Uterus (tissue), 4 donors: ENCODE measurements around the gene SLC2A8. TPM values are rescaled to one million over a fixed set of nuclear protein-coding genes. Genes with fewer than 3 reads are reported as not detected.

Experiments
- DNase-seq, 2 donors: peaks; one replicate each; pipeline ENCODE4 v3.0.0-alpha.2; 2019 to 2020
- H3K27ac ChIP-seq, 2 donors: fragments of 200-600 bp; sonication (generic); 1 replicate in 1 of 2; 2 replicates in 1 of 2; pipeline ENCODE4 v1.5.1; 2016 to 2018
- H3K27me3 ChIP-seq, 2 donors: fragments of 200-600 bp; sonication (generic); one replicate each; pipeline ENCODE4 v1.5.1; 2018 to 2019; ENCODE audit warnings: control low read depth in 1 of 2
- H3K36me3 ChIP-seq, 2 donors: fragments of 200-600 bp; sonication (generic); one replicate each; pipeline ENCODE4 v1.5.1; 2019; ENCODE audit warnings: control low read depth in 1 of 2
- H3K4me1 ChIP-seq, 2 donors: fragments of 200-600 bp; sonication (generic); one replicate each; pipeline ENCODE4 v1.5.1; 2018 to 2019; ENCODE audit warnings: control low read depth in 1 of 2
- H3K4me3 ChIP-seq, 2 donors: fragments of 200-600 bp; sonication (generic); 1 replicate in 1 of 2; 2 replicates in 1 of 2; pipeline ENCODE4 v1.5.1; 2018 to 2019; ENCODE audit warnings: mild to moderate bottlenecking in 1 of 2
- H3K9me3 ChIP-seq, 2 donors: fragments of 200-600 bp; sonication (generic); one replicate each; pipeline ENCODE4 v1.5.1; 2019; ENCODE audit warnings: control low read depth in 1 of 2
- POLR2A ChIP-seq, 2 donors: fragments of 450-650 bp; IDR thresholded peaks; one replicate each; pipeline ENCODE4 v1.6.1; 2016; ENCODE audit warnings: antibody characterized with exemption in 2 of 2, mild to moderate bottlenecking in 1 of 2, moderate library complexity in 1 of 2
- intact Hi-C: fragments of 100-400 bp; cut with DNase I; formaldehyde crosslinking; loops from one replicate; pipeline ENCODE4 v1.15.1; 2023; ENCODE audit warnings: low total_unique reads
- total RNA-seq, 4 donors: library from RNA; depleted of rRNA in 3 of 4; stranded (reverse); fragments of >200 nt in 3 of 4; gene quantifications; one replicate each; pipeline versions ENCODE4 v1.1.0 to v1.2.4, GENCODE V29; 2014 to 2023
- TF ChIP-seq, protein P1 (sequence below), 4 experiments: fragments of 200-600 bp in 2 of 4; fragments of 450-650 bp in 2 of 4; sonication (generic) in 2 of 4; IDR thresholded peaks; one replicate each; pipeline ENCODE4 v1.5.1; 2016 to 2019; ENCODE audit warnings: antibody characterized with exemption in 4 of 4, mild to moderate bottlenecking in 2 of 4, moderate library complexity in 1 of 4
- donor health status: DM: yes; HTN: yes; CAD: no.

The SLC2A8 gene
- total RNA-seq, 4 donors from 2014 or later = 1.8 to 45.1 (median 10.5) TPM

DNA sequence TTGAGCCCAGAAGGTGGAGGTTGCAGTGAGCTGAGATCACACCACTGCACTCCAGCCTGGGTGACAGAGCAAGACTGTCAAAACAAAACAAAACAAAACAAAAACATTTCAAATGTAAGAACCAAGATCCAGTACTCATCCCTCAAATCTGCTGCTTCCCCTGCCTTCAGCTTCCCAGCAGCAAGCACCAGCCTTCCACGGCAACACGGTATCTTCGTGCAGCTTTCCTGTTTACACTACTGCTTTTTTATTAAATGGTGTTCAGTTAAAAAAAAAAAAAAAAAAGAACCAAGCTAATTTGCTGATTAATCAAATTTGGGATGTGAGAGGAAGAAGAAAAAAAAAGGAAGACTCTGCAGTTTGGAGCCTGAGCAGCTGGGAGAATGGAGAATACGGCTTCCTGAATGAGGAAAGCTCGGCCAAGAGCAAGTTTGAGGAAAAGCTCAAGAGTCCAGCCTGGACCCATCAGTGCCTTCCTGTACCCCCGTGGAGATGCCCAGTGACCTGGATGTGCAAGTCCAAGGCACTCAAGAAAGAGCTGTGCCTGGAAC, 28.0 kb upstream of the SLC2A8 start:
- H3K9me3 ChIP-seq = no peaks in the 10 kb centered on the region
- intact Hi-C loops = no loop called here
- no peaks in the 10 kb centered on the region for H3K4me1 ChIP-seq
- DNase-seq = no peak
- H3K27ac ChIP-seq = no peak overlapping the region
- no peaks in the 10 kb centered on the region for H3K36me3 ChIP-seq
- no peaks in the 10 kb centered on the region for H3K27me3 ChIP-seq
- TF ChIP-seq, protein P1, sequence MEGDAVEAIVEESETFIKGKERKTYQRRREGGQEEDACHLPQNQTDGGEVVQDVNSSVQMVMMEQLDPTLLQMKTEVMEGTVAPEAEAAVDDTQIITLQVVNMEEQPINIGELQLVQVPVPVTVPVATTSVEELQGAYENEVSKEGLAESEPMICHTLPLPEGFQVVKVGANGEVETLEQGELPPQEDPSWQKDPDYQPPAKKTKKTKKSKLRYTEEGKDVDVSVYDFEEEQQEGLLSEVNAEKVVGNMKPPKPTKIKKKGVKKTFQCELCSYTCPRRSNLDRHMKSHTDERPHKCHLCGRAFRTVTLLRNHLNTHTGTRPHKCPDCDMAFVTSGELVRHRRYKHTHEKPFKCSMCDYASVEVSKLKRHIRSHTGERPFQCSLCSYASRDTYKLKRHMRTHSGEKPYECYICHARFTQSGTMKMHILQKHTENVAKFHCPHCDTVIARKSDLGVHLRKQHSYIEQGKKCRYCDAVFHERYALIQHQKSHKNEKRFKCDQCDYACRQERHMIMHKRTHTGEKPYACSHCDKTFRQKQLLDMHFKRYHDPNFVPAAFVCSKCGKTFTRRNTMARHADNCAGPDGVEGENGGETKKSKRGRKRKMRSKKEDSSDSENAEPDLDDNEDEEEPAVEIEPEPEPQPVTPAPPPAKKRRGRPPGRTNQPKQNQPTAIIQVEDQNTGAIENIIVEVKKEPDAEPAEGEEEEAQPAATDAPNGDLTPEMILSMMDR (IDR thresholded peaks at IDR 0.05) = no peak
- TF ChIP-seq POLR2A (IDR thresholded peaks at IDR 0.05) = no peak
- H3K4me3 ChIP-seq = no peak overlapping the region

DNA sequence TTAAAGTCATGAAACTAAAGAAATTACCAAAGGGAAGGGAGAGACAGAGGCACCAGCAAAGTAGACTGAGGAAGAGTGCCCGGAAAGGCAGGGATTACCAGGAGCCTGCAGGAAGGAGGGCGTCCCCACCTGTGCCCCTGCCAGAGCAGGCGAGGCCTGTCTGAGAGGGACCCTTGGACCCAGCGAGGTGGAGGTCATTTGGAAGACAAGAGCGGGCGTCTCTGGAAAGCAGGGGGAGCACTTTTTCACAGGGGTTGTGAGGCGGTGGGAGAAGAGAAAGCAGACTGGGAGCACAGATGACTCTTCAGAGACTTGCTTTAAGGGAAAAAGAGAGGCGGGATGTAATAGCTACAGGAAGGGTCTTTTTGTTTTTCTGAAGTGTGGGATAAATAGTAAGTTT, 27.5 kb upstream of the SLC2A8 start:
- H3K27ac ChIP-seq = no peak overlapping the region
- H3K4me1 ChIP-seq = no peaks in the 10 kb centered on the region
- no peaks in the 10 kb centered on the region for H3K27me3 ChIP-seq
- intact Hi-C loops = no loop called here
- H3K36me3 ChIP-seq = no peaks in the 10 kb centered on the region
- TF ChIP-seq, protein P1 (IDR thresholded peaks at IDR 0.05) = no peak
- no peak for TF ChIP-seq POLR2A (IDR thresholded peaks at IDR 0.05)
- no peak for DNase-seq
- H3K9me3 ChIP-seq = no peaks in the 10 kb centered on the region
- H3K4me3 ChIP-seq = no peak overlapping the region

DNA sequence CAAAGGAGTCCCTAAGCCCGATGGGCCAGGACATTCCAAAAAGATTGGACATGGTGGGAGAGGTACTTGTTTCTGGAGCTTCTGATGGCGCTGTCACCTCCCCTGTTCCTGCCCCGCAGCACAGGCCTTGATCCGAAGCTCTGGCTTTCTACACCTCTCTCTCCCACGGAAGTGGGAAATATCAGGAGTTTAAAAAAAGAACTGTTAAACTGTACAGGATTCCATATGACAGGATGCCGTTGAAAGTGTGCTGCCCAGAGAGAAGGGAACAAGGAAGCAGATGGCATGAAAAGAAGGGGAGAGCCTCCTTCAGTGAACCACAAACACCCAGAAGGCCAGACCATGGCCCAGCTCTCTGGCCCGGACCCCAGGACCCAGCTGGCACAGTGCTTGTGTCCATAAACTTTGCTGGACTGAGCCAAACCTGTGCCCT, 26.8 kb upstream of the SLC2A8 start:
- H3K27me3 ChIP-seq = no peaks in the 10 kb centered on the region
- H3K27ac ChIP-seq = no peak overlapping the region
- H3K36me3 ChIP-seq = no peaks in the 10 kb centered on the region
- no peaks in the 10 kb centered on the region for H3K9me3 ChIP-seq
- H3K4me3 ChIP-seq = no peak overlapping the region
- H3K4me1 ChIP-seq = no peaks in the 10 kb centered on the region
- TF ChIP-seq, protein P1 (IDR thresholded peaks at IDR 0.05) = no peak
- no peak for TF ChIP-seq POLR2A (IDR thresholded peaks at IDR 0.05)
- no peak for DNase-seq
- intact Hi-C loops = no loop called here

DNA sequence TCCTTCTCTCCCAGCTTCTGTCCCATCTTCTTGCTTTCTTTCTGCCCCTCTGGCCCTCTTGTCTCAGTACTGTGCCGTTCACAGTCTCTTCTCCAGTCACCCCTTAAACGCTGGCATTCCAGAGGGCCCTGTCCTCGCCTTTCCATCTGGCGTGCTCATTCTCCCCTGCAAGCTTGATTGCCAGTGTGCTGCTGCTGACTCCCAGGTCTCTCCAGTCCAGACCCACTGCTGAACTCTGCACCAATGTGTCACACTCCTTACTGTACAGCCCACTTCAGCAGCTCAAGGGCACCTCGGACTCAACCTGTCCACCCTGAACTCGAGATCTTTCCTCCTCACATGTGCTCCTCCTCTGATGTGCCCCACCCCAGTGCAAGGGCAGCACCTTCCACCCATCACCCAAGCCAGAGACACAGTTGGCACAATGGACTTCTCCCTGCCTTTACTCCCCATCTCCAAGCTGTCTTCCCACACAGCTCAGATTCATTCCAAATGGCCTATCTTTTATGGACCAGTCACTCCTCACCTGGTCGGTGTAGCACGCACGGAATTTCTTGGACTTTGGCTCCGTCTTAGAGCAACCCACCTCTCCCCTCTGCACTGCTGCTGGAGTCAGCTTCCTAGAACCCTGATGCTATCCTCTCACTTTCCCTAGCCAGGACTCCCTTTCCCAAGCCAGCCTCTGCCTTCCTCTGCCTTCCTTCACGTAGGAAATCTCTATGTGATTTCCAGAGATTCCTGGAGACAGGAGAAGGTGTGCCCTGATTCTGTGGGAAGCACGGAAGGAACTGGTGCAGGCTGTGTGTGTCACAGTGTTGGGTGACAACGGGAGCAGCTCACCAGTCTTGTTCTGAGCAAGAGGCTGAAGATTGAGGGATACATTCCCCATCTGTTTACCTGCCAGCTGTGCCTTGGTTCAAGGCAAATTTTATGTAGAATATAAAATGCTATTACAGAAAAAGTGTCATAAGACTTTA, 26.0 kb upstream of the SLC2A8 start:
- DNase-seq = no peak
- Histone ChIP-seq H3K27ac (no peak overlapping the region), H3K4me1 (no peaks in the 10 kb centered on the region), H3K27me3 (no peaks in the 10 kb centered on the region), H3K9me3 (no peaks in the 10 kb centered on the region), H3K36me3 (no peaks in the 10 kb centered on the region), H3K4me3 (no peak overlapping the region)
- no peak for TF ChIP-seq POLR2A (IDR thresholded peaks at IDR 0.05)
- TF ChIP-seq, protein P1 (IDR thresholded peaks at IDR 0.05) = no peak
- intact Hi-C loops = no loop called here

DNA sequence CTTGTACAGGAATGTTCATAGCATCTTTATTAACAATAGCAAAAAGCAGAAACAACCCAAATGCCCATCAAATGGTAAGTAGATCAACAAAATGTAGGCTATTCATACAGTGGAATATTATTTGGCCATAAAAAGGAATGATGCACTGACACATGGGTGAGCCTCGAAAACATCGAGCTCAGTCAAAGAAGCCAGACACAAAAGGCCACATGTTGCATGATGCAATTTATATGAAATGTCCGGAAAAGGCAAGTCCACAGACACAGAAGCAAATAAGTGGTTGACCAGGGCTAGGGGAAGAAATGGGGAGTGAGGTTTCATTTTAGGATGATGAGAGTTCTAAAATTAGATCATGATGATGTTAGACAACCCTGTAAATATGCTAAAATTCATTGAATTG, 16.5 kb upstream of the SLC2A8 start:
- intact Hi-C loops = no loop called here
- no peak overlapping the region for H3K27ac ChIP-seq
- no peaks in the 10 kb centered on the region for H3K4me1 ChIP-seq
- H3K9me3 ChIP-seq = no peaks in the 10 kb centered on the region
- no peak overlapping the region for H3K4me3 ChIP-seq
- DNase-seq = no peak
- no peaks in the 10 kb centered on the region for H3K36me3 ChIP-seq
- no peaks in the 10 kb centered on the region for H3K27me3 ChIP-seq
- no peak for TF ChIP-seq POLR2A (IDR thresholded peaks at IDR 0.05)
- TF ChIP-seq, protein P1 (IDR thresholded peaks at IDR 0.05) = no peak
